Measurements from ENCODE around the gene MIP.

MIP gene

GRCh38 chr12:56477521-56478225, 23.2 kb upstream of the MIP start:
- Mint-ChIP-seq H3K4me1 (peaks cover 12% of the 10 kb centered on the region), H3K36me3 (peaks cover 1% of the 10 kb centered on the region), H3K27me3 (no peaks in the 10 kb centered on the region), H3K4me3 (no peak overlapping the region), H3K9me3 (no peaks in the 10 kb centered on the region), H3K27ac (no peak overlapping the region)
- ATAC-seq (ENCODE audit: low read depth) (no peak), DNase-seq (ENCODE audit: low spot score in 2 of 2) (no peak)

- DNase-seq (ENCODE audit: low spot score in 2 of 2) (no peak), ATAC-seq (ENCODE audit: low read depth) (no peak)
- no peaks in the 10 kb centered on the region for H3K27me3 Mint-ChIP-seq
- no peak overlapping the region for H3K27ac Mint-ChIP-seq
- H3K4me1 Mint-ChIP-seq = peaks cover 12% of the 10 kb centered on the region
- H3K4me3 Mint-ChIP-seq = no peak overlapping the region
- no peaks in the 10 kb centered on the region for H3K9me3 Mint-ChIP-seq
- peaks cover 1% of the 10 kb centered on the region for H3K36me3 Mint-ChIP-seq
Observed at GRCh38 chr12:56476972-56477432, 22.5 kb upstream of the MIP start.

GRCh38 chr12:56476143-56476542, 21.7 kb upstream of the MIP start:
- ATAC-seq (ENCODE audit: low read depth) = no peak
- no peak overlapping the region for H3K27ac Mint-ChIP-seq
- H3K4me3 Mint-ChIP-seq = no peak overlapping the region
- no peaks in the 10 kb centered on the region for H3K9me3 Mint-ChIP-seq
- H3K4me1 Mint-ChIP-seq = peaks cover 16% of the 10 kb centered on the region
- peaks cover 1% of the 10 kb centered on the region for H3K36me3 Mint-ChIP-seq
- no peaks in the 10 kb centered on the region for H3K27me3 Mint-ChIP-seq
- DNase-seq (ENCODE audit: low spot score in 2 of 2) = no peak

- no peak for DNase-seq (ENCODE audit: low spot score in 2 of 2)
- Mint-ChIP-seq H3K4me3 (no peak overlapping the region), H3K4me1 (peaks cover 16% of the 10 kb centered on the region), H3K27ac (no peak overlapping the region), H3K9me3 (no peaks in the 10 kb centered on the region), H3K27me3 (no peaks in the 10 kb centered on the region), H3K36me3 (peaks cover 1% of the 10 kb centered on the region)
- ATAC-seq (ENCODE audit: low read depth) = no peak
Observed at GRCh38 chr12:56474389-56474788, 19.9 kb upstream of the MIP start.

GRCh38 chr12:56469007-56469930, 14.8 kb upstream of the MIP start:
- H3K4me1 Mint-ChIP-seq = peaks cover 18% of the 10 kb centered on the region
- no peaks in the 10 kb centered on the region for H3K36me3 Mint-ChIP-seq
- H3K27me3 Mint-ChIP-seq = no peaks in the 10 kb centered on the region
- no peaks in the 10 kb centered on the region for H3K9me3 Mint-ChIP-seq
- peak overlapping the region; percentile 93 for H3K27ac Mint-ChIP-seq
- ATAC-seq (ENCODE audit: low read depth) (no peak), DNase-seq (ENCODE audit: low spot score in 2 of 2) (no peak)
- H3K4me3 Mint-ChIP-seq = peak overlapping the region; percentile 96

- Mint-ChIP-seq H3K9me3 (no peaks in the 10 kb centered on the region), H3K27ac (peak within 1 kb of the TSS; percentile 93), H3K4me3 (peak within 1 kb of the TSS; percentile 96), H3K4me1 (peaks cover 20% of the 10 kb centered on the region), H3K36me3 (no peaks in the 10 kb centered on the region), H3K27me3 (no peaks in the 10 kb centered on the region)
- ATAC-seq (ENCODE audit: low read depth) (peak; percentile 97), DNase-seq (ENCODE audit: low spot score in 2 of 2) (peak; percentile 90 to 92)
Observed at GRCh38 chr12:56468216-56469006, 14.0 kb upstream of the MIP start, which contains the start of gene SPRYD4. Gene SPRYD4 (plus strand): TSS chr12:56468578. CDS start chr12:56468592, 14 bp downstream.

- H3K27me3 Mint-ChIP-seq = no peaks in the 10 kb centered on the region
- ATAC-seq (ENCODE audit: low read depth) (no peak), DNase-seq (ENCODE audit: low spot score in 2 of 2) (no peak)
- no peak overlapping the region for H3K4me3 Mint-ChIP-seq
- no peaks in the 10 kb centered on the region for H3K9me3 Mint-ChIP-seq
- H3K4me1 Mint-ChIP-seq = peaks cover 14% of the 10 kb centered on the region
- H3K36me3 Mint-ChIP-seq = no peaks in the 10 kb centered on the region
- H3K27ac Mint-ChIP-seq = no peak overlapping the region
Observed at GRCh38 chr12:56462565-56462964, 8.1 kb upstream of the MIP start.

GRCh38 chr12:56461235-56462159, 7.0 kb upstream of the MIP start:
- Mint-ChIP-seq H3K36me3 (no peaks in the 10 kb centered on the region), H3K9me3 (no peaks in the 10 kb centered on the region), H3K4me1 (peaks cover 14% of the 10 kb centered on the region), H3K4me3 (no peak overlapping the region), H3K27ac (no peak overlapping the region), H3K27me3 (no peaks in the 10 kb centered on the region)
- no peak for ATAC-seq (ENCODE audit: low read depth)
- no peak for DNase-seq (ENCODE audit: low spot score in 2 of 2)

GRCh38 chr12:56457817-56458216, 3.4 kb upstream of the MIP start:
- no peak for DNase-seq (ENCODE audit: low spot score in 2 of 2)
- H3K9me3 Mint-ChIP-seq = no peaks in the 10 kb centered on the region
- H3K27ac Mint-ChIP-seq = no peak overlapping the region
- H3K4me1 Mint-ChIP-seq = peaks cover 10% of the 10 kb centered on the region
- no peaks in the 10 kb centered on the region for H3K27me3 Mint-ChIP-seq
- H3K36me3 Mint-ChIP-seq = no peaks in the 10 kb centered on the region
- H3K4me3 Mint-ChIP-seq = no peak overlapping the region
- ATAC-seq (ENCODE audit: low read depth) = no peak

DNA sequence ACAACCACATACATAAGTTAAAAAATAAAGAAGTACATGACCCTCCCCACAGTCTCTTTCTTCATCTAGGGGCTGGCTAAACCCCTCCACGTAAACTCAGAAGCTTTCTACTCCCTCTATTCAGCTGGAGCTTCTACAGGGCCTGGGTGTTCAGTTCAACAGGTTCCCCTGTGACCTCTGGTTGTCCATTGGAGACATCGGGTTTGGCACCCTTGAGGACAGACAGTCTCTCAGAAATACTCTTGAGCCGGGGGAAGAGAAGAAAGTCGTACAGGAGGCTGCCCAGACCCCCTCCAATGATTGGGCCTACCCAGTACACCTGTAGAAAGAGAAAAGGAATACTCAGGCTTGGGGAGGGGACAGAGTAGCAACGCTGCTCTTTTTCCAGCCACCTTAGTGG, 3.3 kb downstream of the MIP start:
- ATAC-seq (ENCODE audit: low read depth) (no peak), DNase-seq (ENCODE audit: low spot score in 2 of 2) (no peak)
- Mint-ChIP-seq H3K36me3 (no peaks in the 10 kb centered on the region), H3K9me3 (no peaks in the 10 kb centered on the region), H3K4me1 (peaks cover 13% of the 10 kb centered on the region), H3K4me3 (no peak overlapping the region), H3K27me3 (no peaks in the 10 kb centered on the region), H3K27ac (no peak overlapping the region)

GRCh38 chr12:56450241-56450640, 4.2 kb downstream of the MIP start:
- H3K9me3 Mint-ChIP-seq = no peaks in the 10 kb centered on the region
- H3K4me1 Mint-ChIP-seq = peaks cover 15% of the 10 kb centered on the region
- no peak overlapping the region for H3K27ac Mint-ChIP-seq
- DNase-seq (ENCODE audit: low spot score in 2 of 2) (no peak), ATAC-seq (ENCODE audit: low read depth) (no peak)
- no peak overlapping the region for H3K4me3 Mint-ChIP-seq
- H3K27me3 Mint-ChIP-seq = no peaks in the 10 kb centered on the region
- no peaks in the 10 kb centered on the region for H3K36me3 Mint-ChIP-seq

DNA sequence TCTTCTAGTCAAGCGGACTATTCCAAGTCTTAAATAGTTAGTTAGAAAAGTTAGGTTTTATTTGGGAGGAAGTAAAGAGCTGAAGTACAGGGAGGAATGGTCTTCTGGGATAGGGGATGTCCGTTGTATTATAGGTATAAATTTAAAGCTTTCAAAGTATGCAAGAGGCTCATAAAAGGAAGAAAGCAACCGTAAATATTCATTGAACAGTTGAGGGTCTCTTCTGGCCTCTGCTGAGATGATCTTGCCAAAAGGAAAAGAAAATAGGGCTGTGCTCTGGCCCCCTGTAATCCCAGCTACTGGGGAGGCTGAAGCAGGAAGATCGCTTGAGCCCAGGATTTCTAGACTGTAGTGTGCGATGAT, 4.9 kb downstream of the MIP start:
- H3K4me1 Mint-ChIP-seq = peaks cover 17% of the 10 kb centered on the region
- H3K27me3 Mint-ChIP-seq = no peaks in the 10 kb centered on the region
- no peaks in the 10 kb centered on the region for H3K9me3 Mint-ChIP-seq
- ATAC-seq (ENCODE audit: low read depth) (no peak), DNase-seq (ENCODE audit: low spot score in 2 of 2) (no peak)
- H3K4me3 Mint-ChIP-seq = peak overlapping the region; percentile 94
- peaks cover 2% of the 10 kb centered on the region for H3K36me3 Mint-ChIP-seq
- H3K27ac Mint-ChIP-seq = peak overlapping the region; percentile 92

Measured in memory B cell (primary cell).